ENCODE data around the gene SPP2.

SPP2 gene

GRCh38 chr2:234033174-234033573 is 17.3 kb upstream of the SPP2 start:
- TF ChIP-seq CTCF (IDR thresholded peaks at IDR 0.05; ENCODE audit: borderline replicate concordance, control extremely low read depth, extremely low read depth, insufficient read depth, missing control alignments) = no peak
- in situ Hi-C loops (cut with MboI; ENCODE audit: low sequenced_read_pairs, unreplicated experiment) = no loop called here
- no peak for DNase-seq (ENCODE audit: low spot score)

GRCh38 chr2:234033885-234034284 is 16.6 kb upstream of the SPP2 start:
- DNase-seq (ENCODE audit: low spot score) = no peak

GRCh38 chr2:234038076-234038802 is 12.3 kb upstream of the SPP2 start:
- in situ Hi-C loops (cut with MboI; ENCODE audit: low sequenced_read_pairs, unreplicated experiment) = no loop called here
- no peak for DNase-seq (ENCODE audit: low spot score)
- no peak for TF ChIP-seq CTCF (IDR thresholded peaks at IDR 0.05; ENCODE audit: borderline replicate concordance, control extremely low read depth, extremely low read depth, insufficient read depth, missing control alignments)

More at GRCh38 chr2:234033885-234034284, 16.6 kb upstream of the SPP2 start:
- no peak for TF ChIP-seq CTCF (IDR thresholded peaks at IDR 0.05; ENCODE audit: borderline replicate concordance, control extremely low read depth, extremely low read depth, insufficient read depth, missing control alignments)
- in situ Hi-C loops (cut with MboI; ENCODE audit: low sequenced_read_pairs, unreplicated experiment) = no loop called here

- in situ Hi-C loops (cut with MboI; ENCODE audit: low sequenced_read_pairs, unreplicated experiment) = no loop called here
- no peak for DNase-seq (ENCODE audit: low spot score)
- TF ChIP-seq CTCF (IDR thresholded peaks at IDR 0.05; ENCODE audit: borderline replicate concordance, control extremely low read depth, extremely low read depth, insufficient read depth, missing control alignments) = no peak
Measured at GRCh38 chr2:234044157-234044556, 6.3 kb upstream of the SPP2 start.

GRCh38 chr2:234046521-234046920 is 4.0 kb upstream of the SPP2 start:
- in situ Hi-C loops (cut with MboI; ENCODE audit: low sequenced_read_pairs, unreplicated experiment) = no loop called here
- no peak for TF ChIP-seq CTCF (IDR thresholded peaks at IDR 0.05; ENCODE audit: borderline replicate concordance, control extremely low read depth, extremely low read depth, insufficient read depth, missing control alignments)

GRCh38 chr2:234047361-234047760 is 3.1 kb upstream of the SPP2 start:
- TF ChIP-seq CTCF (IDR thresholded peaks at IDR 0.05; ENCODE audit: borderline replicate concordance, control extremely low read depth, extremely low read depth, insufficient read depth, missing control alignments) = no peak
- in situ Hi-C loops (cut with MboI; ENCODE audit: low sequenced_read_pairs, unreplicated experiment) = no loop called here
- DNase-seq (ENCODE audit: low spot score) = no peak

More at GRCh38 chr2:234046521-234046920, 4.0 kb upstream of the SPP2 start:
- DNase-seq (ENCODE audit: low spot score) = no peak
